PC-3 (cell line): ENCODE measurements around the gene STK32C.

Experiments used
- CTCF ChIP-seq: fragments of 300-600 bp; sonication (generic); conservative IDR thresholded peaks from 2 replicates; pipeline ENCODE4 v1.5.1; 2017; ENCODE audit warnings: antibody characterized with exemption, low read depth, mild to moderate bottlenecking, low read length
- EZH2 ChIP-seq: fragments of 300-600 bp; sonication (generic); IDR thresholded peaks from one replicate; pipeline ENCODE4 v1.6.1; 2017; ENCODE audit warnings: antibody characterized with exemption, mild to moderate bottlenecking, low read length; ENCODE audit not compliant: unreplicated experiment

GRCh38 chr10:132341781-132342180 is 34.0 kb upstream of the STK32C start:
- TF ChIP-seq CTCF (no peak), EZH2 (no peak)
